HG03520 (cell line): ENCODE results near the gene SLC26A11.
A peak's percentile ranks its signal among the peaks of the same experiment; 100 is the strongest.
"Not testable (repeated sequence)": the region's sequence is repeated elsewhere in the genome, so short reads cannot be mapped to it uniquely, and the experiment has no call there.

Experiments
- ATAC-seq: cut with Tn5 transposase; IDR thresholded peaks from one replicate; pipeline ENCODE4 v1.9.1; 2021; ENCODE audit warnings: mild to moderate bottlenecking, moderate library complexity; ENCODE audit not compliant: unreplicated experiment

The SLC26A11 gene

DNA sequence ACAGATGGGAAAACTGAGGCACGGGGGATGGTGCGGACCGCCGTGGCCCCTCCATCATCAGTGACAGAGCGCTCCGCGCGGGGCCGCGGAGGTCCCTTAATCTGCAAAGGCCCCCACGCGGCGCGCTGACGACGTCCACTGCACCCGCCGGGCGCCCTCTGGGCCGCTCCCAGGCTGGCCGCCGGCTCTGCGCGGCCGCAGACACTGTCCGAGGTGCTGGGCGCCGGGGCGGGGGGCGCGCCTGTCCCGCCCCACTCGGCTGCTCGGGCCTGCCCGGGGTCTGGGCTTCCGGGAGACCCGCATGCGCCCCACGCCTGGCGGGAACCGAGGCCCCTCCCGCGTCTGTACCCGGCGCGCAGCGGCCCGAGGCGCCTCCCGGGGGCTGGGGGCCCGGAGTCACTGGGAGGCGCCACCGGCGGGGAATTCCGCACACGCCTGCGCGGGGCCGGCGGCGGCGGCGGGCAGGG, 39.9 kb downstream of the SLC26A11 start:
- peak; percentile 21 for ATAC-seq

DNA sequence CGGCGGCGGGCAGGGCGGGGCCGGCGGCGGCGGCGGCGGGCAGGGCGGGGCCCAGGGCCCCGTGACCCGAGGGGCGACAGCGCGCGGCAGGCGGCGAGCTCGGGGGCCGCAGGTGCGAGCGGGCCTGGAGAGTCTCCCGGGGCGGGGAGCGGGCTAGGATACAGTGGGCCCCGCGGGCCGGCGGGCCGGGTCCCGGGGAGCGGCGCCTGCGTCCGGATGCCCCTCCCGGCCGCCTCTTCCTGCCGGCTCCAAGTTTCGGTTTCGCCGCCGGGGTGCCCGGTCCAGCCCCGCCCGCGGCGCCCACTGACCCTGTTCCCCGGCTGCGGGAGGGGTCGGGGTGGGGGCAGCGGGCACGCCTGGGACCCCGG, 40.5 kb downstream of the SLC26A11 start, which contains the start of gene RNF213:
TSS of gene RNF213 (plus strand) at position 62 of the 368 bp plus-strand sequence. CDS start 2,830 bp downstream, outside the sequence.
- ATAC-seq = no peak

DNA sequence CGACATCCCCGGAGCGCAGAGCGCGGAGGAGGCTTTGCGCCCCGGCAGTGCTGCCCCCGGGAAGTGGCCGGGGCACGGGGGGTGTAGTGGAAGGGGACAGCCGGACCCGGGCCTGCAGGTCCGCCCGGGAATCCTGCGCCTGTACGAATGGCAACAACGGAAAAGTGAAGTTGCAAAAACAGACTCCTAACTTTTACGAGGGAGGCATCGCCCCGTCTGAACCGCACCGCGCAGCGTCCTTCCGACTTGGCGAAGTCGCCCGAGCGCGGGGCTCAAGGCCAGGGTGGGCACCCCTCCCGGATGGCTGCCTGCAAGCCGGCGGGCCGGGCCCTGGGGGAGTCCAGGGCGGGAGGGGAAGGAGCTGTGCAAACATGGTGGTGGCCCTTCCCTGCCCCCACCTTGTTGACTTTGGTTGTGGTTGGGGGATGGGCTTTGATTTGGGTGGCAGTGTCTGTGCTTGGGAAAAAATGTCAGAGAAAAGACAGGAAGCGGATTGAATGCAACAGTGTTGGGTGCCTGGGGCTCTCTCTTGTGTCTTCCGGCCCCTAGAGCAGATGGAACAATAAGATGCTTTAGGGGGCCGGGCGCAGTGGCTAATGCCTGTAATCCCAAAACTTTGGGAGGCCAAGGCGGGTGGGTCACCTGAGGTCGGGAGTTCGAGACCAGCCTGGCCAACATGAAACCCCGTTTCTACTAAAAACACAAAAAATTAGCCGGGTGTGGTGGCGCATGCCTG, 41.1 kb downstream of the SLC26A11 start:
- no peak for ATAC-seq

DNA sequence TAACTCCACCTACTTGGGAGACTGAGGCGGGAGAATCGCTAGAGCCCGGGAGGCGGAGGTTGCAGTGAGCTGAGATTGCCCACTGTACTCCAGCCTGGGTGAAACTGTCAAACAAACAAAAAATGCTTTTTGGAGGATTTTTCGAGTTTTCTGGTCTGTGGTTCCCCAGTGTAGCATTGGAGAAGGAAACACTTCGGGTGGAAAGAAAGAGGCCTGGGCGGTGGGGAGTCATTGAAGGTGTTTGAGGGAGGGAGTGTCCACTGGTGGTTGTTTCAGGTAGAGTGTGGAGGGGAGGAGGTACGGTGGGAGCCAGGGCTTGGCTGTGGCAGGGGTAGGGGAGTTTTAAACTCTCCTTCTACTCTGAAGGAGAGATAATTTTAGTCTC, 41.7 kb downstream of the SLC26A11 start:
- no peak for ATAC-seq

DNA sequence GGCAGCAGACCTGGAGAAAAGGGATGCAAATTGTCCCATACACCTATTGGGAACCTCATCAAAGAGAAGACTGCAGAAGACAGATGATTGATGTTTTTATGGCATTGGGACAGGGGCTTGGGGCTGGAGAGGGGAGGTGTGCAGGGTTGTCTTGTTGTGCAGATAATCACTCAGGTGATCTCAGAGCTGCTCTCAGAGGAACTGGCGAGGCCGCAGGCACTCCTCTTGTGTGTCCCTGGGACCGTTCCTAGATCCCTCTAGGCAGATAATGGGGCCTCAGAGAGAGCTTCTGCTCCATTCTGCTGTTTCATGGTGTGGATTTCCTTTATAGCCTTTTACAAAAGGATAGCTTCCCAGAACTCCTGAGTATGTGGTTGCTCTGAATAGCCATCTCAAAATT, 42.1 kb downstream of the SLC26A11 start:
- ATAC-seq = no peak

DNA sequence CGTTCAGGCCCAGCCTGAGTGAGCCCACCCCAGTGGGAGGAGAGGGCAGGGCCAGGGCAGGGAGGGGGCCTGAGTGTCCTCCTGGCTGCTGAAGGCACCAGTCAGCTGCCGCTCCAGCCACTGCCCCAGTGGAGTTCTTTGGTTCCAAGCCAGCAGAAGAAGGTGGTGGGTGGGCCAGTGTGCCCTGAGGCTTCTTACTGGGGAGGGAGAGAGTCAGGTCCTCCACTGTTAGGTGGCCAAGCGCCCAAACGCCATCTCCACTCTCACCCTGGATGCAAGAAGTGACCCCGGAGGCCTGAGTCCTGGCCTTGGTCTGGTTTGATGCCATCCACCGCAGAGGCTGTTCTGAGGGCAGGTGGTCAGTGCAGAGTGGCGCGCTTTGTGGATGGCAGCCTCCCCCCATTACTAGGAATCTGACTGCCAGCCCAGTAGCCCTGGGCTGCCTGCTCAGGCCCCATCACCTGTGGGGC, 42.6 kb downstream of the SLC26A11 start:
- ATAC-seq = no peak

DNA sequence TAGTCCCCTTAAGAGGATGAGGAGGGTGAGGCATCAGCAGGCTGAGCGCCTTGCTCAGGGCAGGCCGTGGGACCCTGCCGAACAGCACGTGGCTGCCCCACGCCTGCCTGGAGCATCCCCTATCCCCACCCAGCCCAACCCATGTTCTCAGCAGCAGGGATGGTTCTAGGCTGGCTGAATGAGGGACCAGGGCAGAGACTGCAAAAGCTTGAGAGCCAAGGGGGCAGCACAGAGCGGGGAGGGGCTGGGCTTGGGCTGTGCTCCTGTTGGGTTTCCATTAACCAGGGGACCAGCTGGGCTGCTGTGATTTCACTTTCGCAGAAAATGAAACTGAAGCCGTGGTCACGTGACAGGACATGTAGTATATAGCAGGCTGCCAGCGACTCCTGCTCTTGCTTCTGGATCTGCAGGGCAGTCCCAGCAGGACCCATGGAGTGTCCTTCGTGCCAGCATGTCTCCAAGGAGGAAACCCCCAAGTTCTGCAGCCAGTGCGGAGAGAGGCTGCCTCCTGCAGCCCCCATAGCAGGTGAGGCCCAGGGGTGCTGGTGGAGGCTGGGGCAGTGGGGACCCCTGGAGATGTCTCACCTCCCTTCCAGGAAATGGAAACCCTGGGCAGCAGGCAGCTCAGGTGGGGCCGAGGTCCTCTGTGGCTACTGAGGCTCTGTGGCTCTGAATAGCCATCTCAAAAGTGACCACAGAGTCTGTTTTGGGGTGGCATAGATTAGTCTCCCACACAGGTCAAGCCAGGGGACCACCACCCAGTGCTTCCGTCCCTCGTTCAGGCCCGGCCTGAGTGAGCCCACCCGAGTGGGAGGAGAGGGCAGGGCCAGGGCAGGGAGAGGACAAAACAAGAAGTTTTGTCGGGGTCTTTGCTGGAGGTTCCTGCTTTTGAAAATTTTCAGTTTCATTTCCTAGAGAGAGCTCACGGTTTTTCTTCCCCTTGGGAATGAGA, 43.3 kb downstream of the SLC26A11 start:
- ATAC-seq = peak; percentile 25

DNA sequence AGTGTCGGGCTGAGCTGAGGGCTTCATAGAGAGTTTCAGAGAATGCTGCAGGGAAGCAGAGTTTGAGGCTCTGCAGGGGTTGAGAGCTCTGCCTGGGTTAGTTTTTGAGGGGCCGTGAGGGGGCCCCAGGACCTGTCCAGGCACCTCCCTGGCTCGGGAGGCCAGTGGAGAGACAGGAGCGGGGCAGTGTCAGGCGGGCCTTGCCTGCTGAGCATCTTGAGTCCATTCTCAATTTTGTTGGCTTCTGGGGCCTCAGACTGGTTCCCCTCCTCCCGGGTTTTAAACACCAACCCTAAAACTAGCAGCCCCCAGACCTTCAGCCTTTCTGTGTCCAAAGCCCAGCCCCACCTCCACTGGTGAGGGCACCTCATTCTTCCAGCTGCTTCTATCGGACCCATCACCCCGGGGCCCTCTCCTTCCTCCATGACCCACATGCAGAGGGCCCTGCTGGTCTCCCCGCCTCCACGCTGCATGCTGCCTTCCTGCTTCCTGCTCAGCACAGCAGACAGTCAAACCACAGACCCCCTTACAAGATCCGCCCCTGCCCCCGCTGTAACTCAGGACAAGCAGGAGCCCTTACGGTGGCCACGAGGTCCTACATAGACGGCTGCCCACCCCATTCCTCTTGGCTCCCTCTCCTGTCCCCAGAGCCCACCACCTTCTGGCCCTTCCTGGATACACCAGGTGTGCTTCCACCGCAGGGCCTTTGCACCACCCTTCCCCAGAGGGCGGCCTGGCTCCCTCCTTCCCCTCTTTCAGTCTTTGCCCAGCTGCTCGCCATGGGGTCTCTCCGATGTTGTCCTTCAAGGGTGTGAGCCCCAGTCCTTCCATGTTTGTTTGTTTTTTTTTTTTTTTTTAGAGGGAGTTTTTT, 44.2 kb downstream of the SLC26A11 start:
- ATAC-seq = no peak

DNA sequence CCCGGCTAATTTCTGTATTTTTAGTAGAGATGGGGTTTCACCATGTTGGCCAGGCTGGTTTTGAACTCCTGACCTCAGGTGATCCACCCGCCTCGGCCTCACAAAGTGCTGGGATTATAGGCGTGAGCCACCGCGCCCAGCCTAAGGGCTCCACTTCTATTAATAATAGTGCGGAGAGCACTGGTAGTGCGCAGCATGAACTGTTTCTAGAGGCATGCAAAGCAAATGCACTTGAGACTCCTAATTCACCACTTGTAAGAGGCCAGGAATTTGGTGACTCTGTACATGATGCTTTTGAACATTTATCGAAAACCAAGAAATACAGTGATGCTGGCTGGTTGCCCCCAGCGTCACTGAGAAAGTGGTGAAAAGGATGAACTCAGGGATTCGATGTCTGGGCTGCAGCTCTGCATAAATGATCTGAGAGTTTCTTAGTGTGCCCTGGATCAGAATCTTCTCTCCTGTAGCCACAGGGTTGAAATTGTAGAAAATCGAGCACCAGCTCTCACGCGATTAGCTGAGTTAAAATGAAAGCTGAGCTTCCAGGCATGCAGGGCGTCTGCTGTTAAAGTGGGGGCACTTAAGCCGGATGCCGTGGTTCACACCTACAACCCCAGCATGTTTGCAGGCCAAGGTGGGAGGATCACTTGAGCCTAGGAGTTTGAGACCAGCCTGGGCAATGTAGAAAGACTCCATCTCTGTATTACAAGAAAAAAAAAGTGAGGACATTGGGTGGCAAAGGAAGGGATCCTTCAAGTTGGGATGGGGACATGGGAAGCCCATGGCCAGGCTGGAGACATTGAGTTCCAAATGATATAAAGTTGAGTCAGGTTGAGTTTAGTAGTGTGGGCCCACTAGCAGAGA, 45.2 kb downstream of the SLC26A11 start:
- no peak for ATAC-seq

DNA sequence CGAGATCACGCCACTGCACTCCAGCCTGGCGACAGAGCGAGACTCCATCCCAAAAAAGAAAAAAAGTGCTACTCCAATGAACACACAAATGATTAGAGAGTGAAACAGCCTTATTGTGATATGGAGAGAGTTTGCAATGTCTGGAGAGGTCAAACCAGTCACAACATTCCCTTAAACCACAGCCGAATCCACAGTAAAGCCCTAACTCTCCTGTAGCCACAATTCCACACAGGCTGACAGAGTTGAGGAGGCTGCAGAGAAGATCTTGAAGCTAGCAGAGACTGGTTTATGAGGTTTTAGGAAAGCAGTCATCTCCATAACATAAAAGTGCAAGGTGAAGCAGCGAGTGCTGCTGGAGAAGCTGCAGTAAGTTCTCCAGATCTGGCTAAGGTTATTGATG, 47.2 kb downstream of the SLC26A11 start:
- ATAC-seq = no peak

DNA sequence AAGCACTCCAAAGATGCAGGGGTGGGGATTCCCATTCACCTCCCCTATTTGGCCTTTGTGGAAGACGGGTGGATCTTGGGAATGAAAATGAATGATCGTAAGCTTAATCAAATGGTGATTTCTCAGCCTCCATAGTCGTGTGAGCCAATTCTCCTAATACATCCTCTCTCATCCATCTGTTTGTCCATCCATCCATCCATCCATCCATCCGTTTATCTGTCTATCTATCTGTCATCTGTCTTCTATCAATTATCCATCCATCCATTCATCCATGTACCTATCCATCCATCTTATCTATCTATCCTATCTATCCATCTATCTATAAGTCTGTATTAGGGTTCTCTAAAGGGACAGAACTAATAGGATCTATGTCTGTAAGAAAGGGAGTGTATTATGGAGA, 48.2 kb downstream of the SLC26A11 start:
- no peak for ATAC-seq

DNA sequence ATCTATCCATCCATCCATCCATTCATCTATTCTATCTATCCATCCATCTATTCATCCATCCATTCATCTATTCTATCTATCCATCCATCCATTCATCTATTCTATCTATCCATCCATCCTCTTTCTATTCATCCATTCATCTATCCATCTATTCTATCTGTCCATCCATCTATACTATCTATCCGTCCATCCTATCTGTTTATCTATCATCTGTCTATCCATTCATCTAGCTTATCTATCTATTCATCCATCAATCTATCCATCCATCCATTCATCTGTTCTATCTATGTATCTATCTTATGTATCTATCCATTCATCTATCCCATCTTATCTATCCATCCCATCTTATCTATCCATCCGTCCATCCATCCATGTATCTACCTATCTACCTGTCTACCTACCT, 49.2 kb downstream of the SLC26A11 start:
- no peak for ATAC-seq

DNA sequence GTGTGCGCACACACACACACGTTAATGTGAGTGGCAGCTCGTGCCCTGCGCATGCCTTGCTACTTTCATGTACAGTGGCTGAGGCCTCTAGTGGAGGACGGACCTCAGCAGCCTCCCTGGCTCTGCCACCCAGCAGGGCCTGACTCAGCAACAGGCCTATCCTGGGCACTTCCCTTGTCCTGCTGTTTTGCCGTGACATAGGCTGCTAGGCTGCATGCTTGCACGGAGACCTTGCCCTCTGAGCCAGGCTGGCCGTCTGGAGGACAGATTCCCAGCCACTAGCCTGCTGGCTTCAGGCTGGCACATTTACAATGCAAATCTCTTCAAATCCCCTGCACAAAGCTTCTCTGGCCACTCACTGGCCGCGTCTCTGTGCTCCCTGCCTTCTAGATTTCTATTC, 49.9 kb downstream of the SLC26A11 start:
- no peak for ATAC-seq

DNA sequence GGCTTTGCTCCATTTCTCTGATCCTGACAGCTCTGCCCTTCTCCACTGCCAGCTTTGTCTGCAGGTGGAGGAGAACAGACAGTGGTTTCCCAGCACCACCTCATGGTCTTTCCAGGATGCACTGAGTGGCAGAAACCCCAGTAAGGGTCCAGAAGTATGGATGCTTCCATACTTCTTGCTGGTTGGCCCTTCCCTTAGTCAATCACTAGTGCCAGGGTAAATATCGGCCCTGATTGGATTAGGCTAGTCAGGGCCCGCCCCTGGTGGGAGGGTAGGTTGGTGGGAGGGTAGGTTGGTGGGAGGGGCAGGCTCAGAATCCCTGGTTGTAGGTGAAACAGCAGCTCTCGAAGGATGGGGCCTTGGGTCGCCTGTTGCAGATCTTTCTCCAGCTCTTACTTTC, 50.6 kb downstream of the SLC26A11 start:
- no peak for ATAC-seq

DNA sequence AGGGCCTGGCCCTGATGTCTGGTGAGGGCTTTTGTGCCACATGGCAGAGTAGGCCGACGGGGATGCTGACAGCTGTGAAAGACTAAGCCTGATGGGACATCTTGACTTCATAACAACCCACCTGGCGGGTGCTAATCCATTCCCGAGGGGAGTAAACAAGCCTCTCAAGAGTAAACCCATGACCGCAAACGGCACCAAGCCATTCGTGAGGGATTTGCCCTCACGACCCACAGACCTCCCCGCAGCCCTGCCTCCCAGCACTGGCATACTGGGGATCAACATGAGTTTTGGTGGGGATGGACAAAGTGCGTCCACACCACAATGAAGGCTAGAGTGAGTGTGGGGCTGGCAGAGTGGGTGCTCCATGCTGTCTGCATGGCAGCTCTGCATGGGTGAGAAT, 52.1 kb downstream of the SLC26A11 start:
- ATAC-seq = no peak

DNA sequence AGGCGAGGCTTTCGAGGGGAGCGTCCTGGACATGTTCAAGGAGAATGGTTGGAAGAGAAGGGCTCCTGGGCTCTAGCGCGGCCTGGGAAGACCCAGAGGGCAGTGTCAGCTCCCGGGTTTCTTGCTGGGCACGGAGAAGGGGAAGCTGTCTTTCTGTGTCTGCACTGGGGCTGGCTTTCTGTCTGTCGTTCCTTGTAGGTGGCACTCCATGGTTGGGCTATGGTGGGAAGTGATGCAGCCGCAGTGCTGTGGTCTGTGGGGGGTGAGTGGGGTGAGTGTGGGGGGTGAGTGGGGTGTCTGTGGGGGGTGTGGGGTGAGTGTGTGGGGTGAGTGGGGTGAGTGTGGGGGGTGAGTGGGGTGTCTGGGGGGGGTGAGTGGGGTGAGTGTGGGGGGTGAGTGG, 54.1 kb downstream of the SLC26A11 start:
- ATAC-seq = no peak

DNA sequence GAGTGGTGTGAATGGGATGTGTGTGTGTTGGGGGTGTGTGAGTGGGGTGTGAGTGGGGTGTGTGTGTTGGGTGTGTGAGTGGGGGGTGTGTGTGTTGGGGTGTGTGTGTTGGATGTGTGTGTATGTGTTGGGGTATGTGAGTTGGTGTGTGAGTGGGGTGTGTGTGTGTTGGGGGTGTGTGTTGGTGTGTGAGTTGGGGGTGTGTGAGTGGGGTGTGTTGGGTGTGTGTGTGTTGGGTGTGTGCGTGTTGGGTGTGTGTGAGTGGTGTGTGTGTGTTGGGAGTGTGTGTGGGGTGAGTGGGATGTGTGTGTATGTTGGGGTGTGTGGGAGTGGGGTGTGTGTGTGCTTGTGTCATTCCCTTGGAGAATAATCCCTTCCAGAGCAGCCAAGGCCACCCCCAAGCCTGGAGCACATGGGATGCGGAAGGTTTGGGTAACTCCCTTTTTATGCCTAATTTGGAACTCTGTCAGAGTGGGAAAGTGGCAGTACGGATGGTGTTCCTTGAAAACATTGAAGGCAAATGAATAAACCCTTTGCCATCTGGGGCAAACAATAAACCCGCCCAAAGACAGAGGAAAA, 54.7 kb downstream of the SLC26A11 start:
- no peak for ATAC-seq

DNA sequence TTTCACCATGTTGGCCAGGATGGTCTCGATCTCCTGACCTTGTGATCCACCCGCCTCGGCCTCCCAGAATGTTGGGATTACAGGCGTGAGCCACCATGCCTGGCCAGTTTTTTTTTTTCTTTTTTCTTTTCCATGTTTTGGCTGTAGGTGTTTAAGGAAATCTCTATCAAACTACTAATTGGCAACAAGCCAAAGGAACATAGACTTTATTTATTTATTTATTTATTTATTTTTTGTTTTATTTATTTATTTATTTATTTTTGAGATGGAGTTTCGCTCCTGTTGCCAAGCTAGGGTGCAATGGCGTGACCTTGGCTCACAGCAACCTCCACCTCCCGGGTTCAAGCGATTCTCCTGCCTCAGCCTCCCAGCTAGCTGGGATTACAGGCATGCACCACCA, 55.6 kb downstream of the SLC26A11 start:
- ATAC-seq = not testable (repeated sequence)
